A549 (cell line): ENCODE data around the gene ODAD4.

Experiments
- CTCF ChIP-seq: fragments of >200 bp; sonication (Bioruptor Twin); formaldehyde crosslinking; IDR thresholded peaks from 3 replicates; pipeline ENCODE4 v1.5.1; 2016
- EP300 ChIP-seq, 2 experiments: fragments of >200 bp; sonication (Bioruptor Twin); formaldehyde crosslinking; IDR thresholded peaks; 2 replicates in 1 of 2; 3 replicates in 1 of 2; pipeline ENCODE4 v1.6.1; 2016 to 2017
- HOXB13 ChIP-seq: fragments of 250-450 bp; sonication (Bioruptor Pico); IDR thresholded peaks from 2 replicates; pipeline ENCODE4 v1.5.0; 2020; ENCODE audit warnings: low read depth, mild to moderate bottlenecking, moderate library complexity
- JUNB ChIP-seq: fragments of >200 bp; sonication (Bioruptor Twin); formaldehyde crosslinking; IDR thresholded peaks from 2 replicates; pipeline ENCODE4 v1.6.1; 2016
- KDM5A ChIP-seq: fragments of 200-600 bp; sonication (generic); IDR thresholded peaks from 2 replicates; pipeline ENCODE4 v1.6.1; 2016; ENCODE audit warnings: antibody characterized with exemption, mild to moderate bottlenecking
- MAX ChIP-seq: IDR thresholded peaks from 2 replicates; pipeline ENCODE4 v1.6.1; 2012
- NR3C1 ChIP-seq: fragments of >200 bp; sonication (Bioruptor Twin); formaldehyde crosslinking; IDR thresholded peaks from 3 replicates; pipeline ENCODE4 v1.6.1; 2017
- PHF8 ChIP-seq: fragments of 200-600 bp; sonication (generic); IDR thresholded peaks from 2 replicates; pipeline ENCODE4 v1.6.1; 2016; ENCODE audit warnings: low read depth, mild to moderate bottlenecking, antibody characterized with exemption, moderate library complexity, borderline replicate concordance
- POLR2A ChIP-seq: IDR thresholded peaks from 2 replicates; pipeline ENCODE4 v1.6.1; 2012; ENCODE audit warnings: mild to moderate bottlenecking, low read length
- POLR2AphosphoS2 ChIP-seq: conservative IDR thresholded peaks from 2 replicates; pipeline ENCODE4 v1.6.1; 2012; ENCODE audit warnings: low read length, improper control_type of control experiment, inconsistent platforms
- RARB ChIP-seq: fragments of 250-450 bp; sonication (Bioruptor Pico); IDR thresholded peaks from 2 replicates; pipeline ENCODE4 v1.8.0; 2021; ENCODE audit warnings: mild to moderate bottlenecking, moderate library complexity
- REST ChIP-seq: fragments of 200-600 bp; sonication (generic); IDR thresholded peaks from 2 replicates; pipeline ENCODE4 v1.6.1; 2016; ENCODE audit warnings: antibody characterized with exemption, mild to moderate bottlenecking, moderate library complexity

- TF ChIP-seq CTCF (no peak), NR3C1 (no peak), MAX (no peak), RARB (no peak), REST (no peak), HOXB13 (CRISPR knock-in tag) (no peak), POLR2A (no peak), KDM5A (no peak), PHF8 (no peak), JUNB (no peak), POLR2AphosphoS2 (no peak), EP300 (IDR thresholded peaks at IDR 0.05) (no peak)
Measured at GRCh38 chr17:41973408-41973811, 43.0 kb downstream of the ODAD4 start.
